SU-DHL-6 (cell line): ENCODE results near the gene GNS.

ENCODE experiments used
- EZH2phosphoT487 ChIP-seq: fragments of 200-600 bp; sonication (generic), shearing (Covaris generic); conservative IDR thresholded peaks from 2 replicates; pipeline ENCODE4 v1.6.1; 2018; ENCODE audit warnings: mild to moderate bottlenecking, antibody characterized with exemption, low read length, moderate library complexity, mixed read lengths
- TF ChIP-seq, protein P1 (sequence below): fragments of 200-600 bp; sonication (generic); IDR thresholded peaks from one replicate; pipeline ENCODE4 v1.5.1; 2017; ENCODE audit warnings: antibody characterized with exemption, mild to moderate bottlenecking, low read length, moderate library complexity; ENCODE audit not compliant: insufficient read depth, poor library complexity, severe bottlenecking

DNA sequence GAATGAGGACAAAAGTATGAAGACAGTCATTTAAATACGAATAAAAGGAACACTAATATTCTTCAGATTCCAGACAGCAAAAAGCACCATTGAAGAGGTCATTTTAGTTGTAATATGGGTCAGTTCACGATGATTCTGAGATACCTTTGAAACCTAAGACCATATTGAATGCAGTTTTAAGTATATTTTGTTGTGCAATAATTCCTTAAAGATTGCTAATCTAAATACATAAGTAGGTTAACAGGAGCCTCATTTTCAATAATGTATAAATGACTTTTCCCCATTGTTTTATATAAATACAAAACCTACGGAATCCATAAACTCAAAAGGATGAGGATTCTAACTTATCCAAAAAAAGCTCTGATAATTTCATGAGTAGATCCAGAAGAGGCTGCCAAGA, 5.8 kb downstream of the GNS start:
- TF ChIP-seq, protein P1, sequence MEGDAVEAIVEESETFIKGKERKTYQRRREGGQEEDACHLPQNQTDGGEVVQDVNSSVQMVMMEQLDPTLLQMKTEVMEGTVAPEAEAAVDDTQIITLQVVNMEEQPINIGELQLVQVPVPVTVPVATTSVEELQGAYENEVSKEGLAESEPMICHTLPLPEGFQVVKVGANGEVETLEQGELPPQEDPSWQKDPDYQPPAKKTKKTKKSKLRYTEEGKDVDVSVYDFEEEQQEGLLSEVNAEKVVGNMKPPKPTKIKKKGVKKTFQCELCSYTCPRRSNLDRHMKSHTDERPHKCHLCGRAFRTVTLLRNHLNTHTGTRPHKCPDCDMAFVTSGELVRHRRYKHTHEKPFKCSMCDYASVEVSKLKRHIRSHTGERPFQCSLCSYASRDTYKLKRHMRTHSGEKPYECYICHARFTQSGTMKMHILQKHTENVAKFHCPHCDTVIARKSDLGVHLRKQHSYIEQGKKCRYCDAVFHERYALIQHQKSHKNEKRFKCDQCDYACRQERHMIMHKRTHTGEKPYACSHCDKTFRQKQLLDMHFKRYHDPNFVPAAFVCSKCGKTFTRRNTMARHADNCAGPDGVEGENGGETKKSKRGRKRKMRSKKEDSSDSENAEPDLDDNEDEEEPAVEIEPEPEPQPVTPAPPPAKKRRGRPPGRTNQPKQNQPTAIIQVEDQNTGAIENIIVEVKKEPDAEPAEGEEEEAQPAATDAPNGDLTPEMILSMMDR = no peak
- no peak for TF ChIP-seq EZH2phosphoT487
